Epidermal melanocyte (primary cell): ENCODE data around the gene ELOF1.
"Not testable (repeated sequence)": the region's sequence is repeated elsewhere in the genome, so short reads cannot be mapped to it uniquely, and the experiment has no call there.

ENCODE experiments used
- DNase-seq: peaks from one replicate; pipeline ENCODE4 v3.0.0; 2011; ENCODE audit warnings: low spot score; ENCODE audit not compliant: insufficient read length

ELOF1 gene

GRCh38 chr19:11558881-11559828, at the start of gene ELOF1:
TSS of gene ELOF1 (minus strand) at chr19:11559230. CDS start at chr19:11554347, 4,883 bp downstream.
- peak; percentile 99 for DNase-seq

- no peak for DNase-seq
These were observed 47.5 kb upstream of the ELOF1 start for GRCh38 chr19:11606484-11606883.

GRCh38 chr19:11599704-11600103, 40.7 kb upstream of the ELOF1 start:
- DNase-seq, result not testable (repeated sequence)

- DNase-seq, result no peak
These were observed 39.7 kb upstream of the ELOF1 start for GRCh38 chr19:11598746-11599145.

GRCh38 chr19:11598103-11598483, 39.1 kb upstream of the ELOF1 start:
- no peak for DNase-seq

- peak; percentile 99 for DNase-seq
These were observed 38.4 kb upstream of the ELOF1 start, which contains the start of gene ZNF627 for GRCh38 chr19:11597202-11598102. TSS of gene ZNF627 (plus strand) at chr19:11597483. CDS start at chr19:11597628, 145 bp downstream.

- no peak for DNase-seq
These were observed 37.1 kb upstream of the ELOF1 start for GRCh38 chr19:11596156-11596555.

- DNase-seq, result no peak
These were observed 35.1 kb upstream of the ELOF1 start for GRCh38 chr19:11594084-11594483.

GRCh38 chr19:11587975-11588631, 29.1 kb upstream of the ELOF1 start:
- no peak for DNase-seq

- DNase-seq, result peak; percentile 80
These were observed 28.4 kb upstream of the ELOF1 start for GRCh38 chr19:11587302-11587974.

- no peak for DNase-seq
These were observed 27.3 kb upstream of the ELOF1 start for GRCh38 chr19:11586331-11586730.

- no peak for DNase-seq
These were observed 22.7 kb upstream of the ELOF1 start for GRCh38 chr19:11581740-11582139.

GRCh38 chr19:11580116-11580515, 21.1 kb upstream of the ELOF1 start:
- no peak for DNase-seq

- DNase-seq, result peak; percentile 33
These were observed 19.5 kb upstream of the ELOF1 start for GRCh38 chr19:11578258-11579142.

- peak; percentile 54 for DNase-seq
These were observed 18.6 kb upstream of the ELOF1 start, which contains the start of gene ACP5 for GRCh38 chr19:11577451-11578257. TSS of gene ACP5 (minus strand) at chr19:11577645. CDS start at chr19:11577317, 328 bp downstream.

- DNase-seq, result no peak
These were observed 17.2 kb upstream of the ELOF1 start for GRCh38 chr19:11576227-11576626.

GRCh38 chr19:11574689-11575088, 15.7 kb upstream of the ELOF1 start:
- DNase-seq, result no peak

GRCh38 chr19:11573763-11574162, 14.7 kb upstream of the ELOF1 start:
- not testable (repeated sequence) for DNase-seq

- not testable (repeated sequence) for DNase-seq
These were observed 14.3 kb upstream of the ELOF1 start for GRCh38 chr19:11573354-11573753.
